Activated CD4-positive, alpha-beta T cell treated with anti-CD3 and anti-CD28 coated beads for 24 hours (primary cell): ENCODE results near the gene PPP1CB.

Source experiments
- DNase-seq, 2 donors: peaks; one replicate each; pipeline ENCODE4 v3.0.0-alpha.2; 2020; ENCODE audit warnings: low read depth in 2 of 2

PPP1CB gene

DNA sequence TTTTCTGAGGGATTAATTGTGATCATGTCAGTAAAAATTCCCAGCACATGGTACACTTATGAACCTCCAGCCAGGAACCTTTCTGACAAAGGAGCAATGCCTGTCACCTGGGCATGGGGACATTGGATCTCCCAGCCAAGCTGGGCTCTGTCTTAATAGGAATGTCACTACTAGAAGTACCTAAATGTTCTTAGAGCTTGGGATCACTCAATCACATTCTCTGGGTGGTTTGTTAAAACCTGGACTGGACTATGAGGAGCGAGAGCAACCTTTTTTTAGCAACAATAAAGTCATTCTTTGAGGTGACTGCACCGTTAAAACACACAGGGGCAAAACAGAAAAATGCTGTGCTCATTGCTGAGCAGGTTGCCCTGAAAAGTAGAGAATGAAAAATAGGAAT is 6.4 kb upstream of the PPP1CB start:
- DNase-seq = no peak

DNA sequence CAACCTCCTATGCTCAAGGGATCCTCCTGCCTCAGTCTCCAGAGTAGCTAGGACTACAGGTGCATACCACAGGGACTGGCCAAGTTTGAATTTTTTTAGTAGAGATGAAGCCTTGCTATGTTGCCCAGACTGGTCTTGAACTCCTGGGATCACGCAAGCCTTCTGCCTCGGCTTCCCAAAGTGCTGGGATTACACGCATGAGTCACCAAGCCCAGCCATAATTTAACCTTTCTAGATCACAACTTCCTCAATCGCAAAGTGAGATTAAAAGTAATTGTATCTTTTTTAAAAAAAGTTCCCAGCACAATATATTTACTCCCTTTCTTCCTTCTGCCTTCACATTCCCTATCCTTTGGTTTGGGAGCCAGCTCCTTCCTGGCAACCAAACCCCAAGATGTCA is 5.8 kb upstream of the PPP1CB start:
- DNase-seq = no peak

DNA sequence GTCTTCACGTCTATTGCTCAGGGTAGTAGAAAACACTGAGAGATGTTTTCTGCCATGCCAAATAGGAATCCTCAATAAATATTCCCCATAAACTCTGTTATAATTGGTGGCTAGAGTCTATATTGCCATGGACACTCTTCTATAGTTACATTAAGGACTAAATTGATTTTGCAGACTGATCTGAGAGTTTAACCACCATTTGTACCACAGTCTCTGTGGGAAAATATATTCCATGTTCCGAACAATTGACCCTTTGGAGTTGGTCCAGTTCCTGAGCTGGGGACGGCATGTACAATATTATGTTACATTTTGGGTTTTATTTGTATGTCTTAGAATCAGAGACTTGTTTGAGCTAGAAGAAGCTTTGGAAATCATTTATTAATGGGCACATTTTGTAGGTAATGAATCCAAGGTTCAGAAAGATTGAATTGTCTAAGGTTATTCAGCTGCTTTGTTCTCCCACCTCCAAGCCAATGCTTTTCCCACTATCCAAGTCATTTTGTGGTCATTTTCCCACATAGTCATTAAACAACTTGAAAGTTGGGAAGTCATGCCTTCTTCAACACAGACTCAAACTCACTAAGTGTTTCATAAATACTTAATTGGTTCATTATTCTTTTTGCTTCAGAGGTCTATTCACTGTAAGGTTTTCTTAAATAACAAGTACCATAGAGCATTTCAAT is 5.1 kb upstream of the PPP1CB start:
- DNase-seq = no peak

DNA sequence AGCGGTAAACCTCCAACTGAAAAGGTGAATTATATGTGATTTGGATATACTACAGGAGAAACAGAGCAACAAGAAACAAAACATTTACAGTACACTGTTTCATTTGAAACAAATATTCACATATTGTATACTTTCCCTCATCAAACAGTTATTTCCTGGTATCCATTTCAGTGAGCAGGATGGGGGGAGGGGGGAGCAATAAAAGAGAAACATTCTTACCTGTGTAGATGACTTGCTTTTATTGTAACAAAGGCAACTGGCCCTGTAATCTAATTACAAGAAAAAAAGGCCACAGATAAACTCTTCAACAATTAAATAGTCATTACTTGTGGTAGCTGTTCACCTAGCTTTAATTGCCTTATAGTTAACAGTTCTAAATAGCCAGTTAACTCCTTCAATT is 3.9 kb upstream of the PPP1CB start:
- DNase-seq = no peak

- no peak for DNase-seq
These were observed 3.5 kb upstream of the PPP1CB start for GRCh38 chr2:28748176-28748575.

DNA sequence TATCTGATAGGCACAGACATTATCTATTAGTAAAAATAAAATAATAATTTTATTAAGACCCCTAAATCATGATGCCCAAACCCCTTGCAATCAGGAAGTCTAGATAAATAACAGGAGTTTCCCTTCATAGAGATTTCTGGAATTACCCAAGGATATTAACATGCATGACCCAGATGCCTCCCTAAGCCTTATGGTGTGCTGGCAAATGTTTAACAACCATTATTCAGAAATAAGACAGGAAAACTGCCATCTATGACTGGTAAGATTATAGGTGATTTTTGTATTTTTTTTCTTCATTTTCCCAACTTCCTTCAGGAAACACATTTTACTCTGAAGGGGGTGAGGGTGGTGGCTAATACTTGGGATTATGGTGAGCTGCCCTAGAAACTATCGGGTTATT is 2.7 kb upstream of the PPP1CB start:
- no peak for DNase-seq

DNA sequence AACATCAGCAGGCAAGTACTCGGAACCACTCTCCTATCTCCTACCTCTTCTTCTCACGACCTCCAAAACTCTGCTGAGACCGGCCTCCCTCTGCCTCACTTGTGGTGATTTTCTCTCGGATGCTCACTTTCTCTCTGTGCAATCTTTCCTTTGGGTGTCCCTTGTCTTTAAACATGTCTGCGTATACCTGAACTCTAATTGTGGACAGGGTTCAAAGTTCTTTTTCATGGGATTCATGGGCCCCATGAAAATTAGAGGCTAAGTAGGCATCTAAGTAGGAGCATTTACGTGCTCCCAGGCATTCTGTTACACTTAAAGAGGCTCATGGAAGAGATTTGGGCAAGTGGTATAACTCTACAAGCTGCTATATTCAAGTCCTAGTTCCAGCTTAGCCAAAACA is 2.1 kb upstream of the PPP1CB start:
- DNase-seq = no peak

GRCh38 chr2:28750316-28751251 is 1.0 kb upstream of the PPP1CB start:
- no peak for DNase-seq

DNA sequence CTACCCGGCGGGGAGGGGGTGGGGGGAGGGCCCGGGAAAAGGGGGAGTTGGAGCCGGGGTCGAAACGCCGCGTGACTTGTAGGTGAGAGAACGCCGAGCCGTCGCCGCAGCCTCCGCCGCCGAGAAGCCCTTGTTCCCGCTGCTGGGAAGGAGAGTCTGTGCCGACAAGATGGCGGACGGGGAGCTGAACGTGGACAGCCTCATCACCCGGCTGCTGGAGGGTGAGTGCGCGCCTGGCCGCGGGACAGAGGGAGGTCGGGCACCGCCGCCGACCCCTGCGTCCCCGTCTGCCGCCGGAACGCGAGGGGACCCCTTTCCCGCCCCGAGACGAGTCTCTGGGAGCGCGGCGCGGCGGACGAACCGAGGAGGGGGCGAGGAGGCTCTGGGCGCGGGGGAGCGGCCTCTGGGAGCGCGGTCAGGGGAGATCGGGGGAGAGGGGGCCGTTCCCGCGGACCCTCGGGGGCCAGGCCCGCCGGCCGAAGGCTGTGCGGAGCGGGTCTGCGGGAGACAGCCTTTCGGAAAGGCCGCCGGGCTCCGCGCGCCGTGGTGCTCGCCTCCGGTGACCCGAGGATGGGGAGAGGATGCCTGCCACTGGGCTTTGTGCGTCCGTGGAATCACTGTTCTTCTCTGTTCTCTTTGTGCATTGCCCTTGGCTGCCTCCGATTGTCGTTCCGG is 463 bp downstream of the PPP1CB start:
- peak in 1 of 2 donors; percentile 64 for DNase-seq

DNA sequence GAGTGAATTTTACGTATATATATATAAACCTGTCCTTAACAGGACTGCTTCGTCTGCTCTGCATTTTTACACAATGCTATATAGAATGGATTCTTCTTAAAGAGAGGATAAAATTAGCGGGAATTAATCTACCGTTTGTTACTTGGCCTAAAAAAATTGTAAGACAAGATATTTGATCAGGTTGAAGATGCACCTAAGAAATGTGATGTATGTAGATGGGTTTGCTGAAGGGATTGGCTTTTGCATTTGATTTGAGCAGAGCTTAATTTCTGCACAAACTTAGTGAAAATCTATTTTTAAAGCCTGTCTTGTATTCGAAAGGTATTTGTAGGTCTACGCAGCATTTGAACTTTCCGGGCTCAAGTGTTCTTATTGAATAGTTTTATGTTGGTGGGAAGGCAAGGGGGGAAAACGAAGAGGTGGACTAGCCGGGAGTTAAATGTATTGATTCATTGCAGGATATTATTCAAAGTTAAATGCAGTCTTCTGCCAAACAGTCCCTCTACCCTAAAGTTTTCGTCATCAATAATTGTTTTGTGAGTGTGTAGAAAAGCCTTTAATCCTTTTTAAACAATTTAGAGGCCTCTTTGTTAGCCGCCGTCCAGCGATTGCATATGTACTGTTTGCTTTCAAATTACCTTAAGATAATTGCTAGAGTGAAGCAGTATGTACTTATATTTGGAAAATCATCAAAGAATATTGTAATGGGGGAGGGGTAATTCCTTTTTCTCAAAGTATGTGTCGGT is 1.2 kb downstream of the PPP1CB start:
- DNase-seq = no peak

- DNase-seq = no peak
These were observed 2.7 kb downstream of the PPP1CB start for GRCh38 chr2:28754321-28754720.

DNA sequence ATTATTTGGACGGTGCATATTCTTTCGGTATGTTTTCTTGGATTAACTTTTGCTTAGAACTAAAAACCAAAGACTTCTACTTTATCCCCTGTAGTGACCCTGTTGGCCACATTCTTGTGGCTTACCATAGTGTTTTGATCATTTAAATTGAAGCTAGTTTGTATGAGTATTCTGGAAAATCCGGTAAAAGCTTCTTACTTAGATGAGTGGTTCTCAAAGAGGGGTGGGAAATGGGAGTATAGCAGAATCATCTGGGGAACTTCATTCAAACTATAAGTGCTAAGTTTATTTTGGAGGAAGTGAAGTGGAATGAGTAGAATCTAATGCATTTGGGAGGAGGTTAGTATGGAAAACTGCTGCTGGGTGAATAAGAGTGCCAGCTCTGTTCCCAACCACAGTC is 3.8 kb downstream of the PPP1CB start:
- no peak for DNase-seq

GRCh38 chr2:28758459-28758858 is 6.8 kb downstream of the PPP1CB start:
- no peak for DNase-seq

GRCh38 chr2:28761420-28761819 is 9.8 kb downstream of the PPP1CB start:
- no peak for DNase-seq

DNA sequence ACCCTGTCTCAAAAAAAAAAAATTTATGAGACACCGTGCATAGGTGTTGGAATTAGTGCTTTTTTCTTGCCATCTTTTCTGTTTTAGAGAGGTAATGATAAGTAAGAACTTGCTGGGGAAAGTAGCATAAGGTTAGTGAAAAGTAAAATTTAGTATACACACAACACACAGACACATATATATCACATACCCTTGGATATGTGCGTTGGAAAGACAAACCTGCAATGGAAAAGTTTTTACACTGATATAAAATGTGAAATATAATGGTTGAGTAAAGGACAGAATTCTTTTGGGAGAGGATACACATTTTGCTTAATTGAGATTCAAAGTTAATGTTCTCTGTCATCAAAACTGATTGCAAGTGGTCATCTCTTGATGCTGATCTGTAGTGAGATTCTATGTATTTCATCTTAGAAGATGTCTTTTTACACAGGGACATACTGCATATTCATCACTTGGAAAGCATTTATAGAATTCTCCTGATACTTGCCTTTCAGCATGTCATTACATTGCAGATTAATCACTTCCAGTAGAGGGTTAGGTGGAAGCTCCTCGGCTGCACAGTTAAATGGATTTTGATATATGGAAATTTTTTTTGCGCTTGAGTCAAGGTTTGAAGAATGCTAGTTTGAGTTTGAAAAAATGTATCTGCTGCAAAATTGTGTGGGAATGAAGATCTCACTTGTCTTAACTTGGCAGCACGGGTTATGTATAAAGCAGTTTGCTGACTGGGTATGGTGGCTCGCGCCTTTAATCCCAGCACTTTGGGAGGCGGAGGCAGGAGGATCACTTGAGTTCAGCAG is 13.5 kb downstream of the PPP1CB start:
- DNase-seq = no peak

DNA sequence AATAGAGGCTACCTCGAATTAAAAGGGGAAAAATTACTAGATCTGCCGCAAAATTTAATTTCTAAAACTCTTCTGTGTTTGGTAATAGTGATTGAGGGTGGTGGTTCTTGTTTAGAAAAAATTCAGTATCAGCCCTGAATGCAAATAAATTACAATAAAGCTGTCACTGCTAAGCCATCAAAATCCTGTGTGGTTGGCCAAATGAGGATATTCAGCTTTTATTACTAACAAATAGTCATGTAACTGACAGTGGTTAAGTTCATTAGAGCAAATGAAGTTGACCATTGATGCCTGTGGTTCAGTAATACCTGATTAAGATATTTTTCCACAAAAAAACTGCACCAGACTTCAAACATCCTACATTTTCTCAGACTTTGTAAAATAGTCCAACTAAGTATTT is 14.4 kb downstream of the PPP1CB start:
- DNase-seq = no peak

DNA sequence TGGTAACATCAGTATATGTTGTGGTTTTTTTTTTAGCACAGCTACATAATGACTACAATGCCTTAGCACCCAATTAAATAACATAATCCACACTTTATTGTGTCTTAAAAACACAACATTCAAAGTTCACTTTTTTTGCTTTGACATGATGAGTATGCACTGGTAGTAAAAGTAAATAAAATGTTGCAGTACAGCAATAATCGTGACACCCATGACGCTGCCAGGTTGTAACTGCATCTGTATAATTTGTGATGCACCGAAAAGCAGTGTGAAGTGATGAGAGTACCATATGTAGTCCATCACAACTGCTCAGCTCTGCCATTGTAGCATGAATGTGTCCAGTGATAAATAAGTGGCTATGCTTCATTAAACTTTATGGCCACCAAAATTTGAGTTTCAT is 15.7 kb downstream of the PPP1CB start:
- no peak for DNase-seq

DNA sequence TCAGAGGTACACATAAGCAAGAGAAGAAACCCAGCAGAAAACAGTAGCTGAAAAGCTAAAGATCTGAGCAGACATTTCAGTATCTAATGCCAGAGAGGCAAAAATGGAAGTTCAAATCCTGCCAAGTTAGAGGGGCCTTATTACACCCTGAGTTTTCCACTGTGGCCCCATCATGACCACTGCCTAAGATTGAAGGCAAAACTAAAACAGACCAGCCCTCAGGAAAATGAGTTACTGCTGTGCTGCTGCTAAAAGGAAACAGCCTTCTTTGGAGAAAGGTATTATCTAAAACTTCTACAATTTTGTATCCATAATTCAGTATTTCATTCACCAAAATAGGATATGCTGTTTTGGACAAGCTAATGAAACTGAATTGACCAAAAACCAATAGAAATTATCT is 16.8 kb downstream of the PPP1CB start:
- DNase-seq = no peak

GRCh38 chr2:28768952-28769351 is 17.3 kb downstream of the PPP1CB start:
- DNase-seq = no peak

- no peak for DNase-seq
These were observed 20.7 kb downstream of the PPP1CB start for GRCh38 chr2:28772351-28772750.

DNA sequence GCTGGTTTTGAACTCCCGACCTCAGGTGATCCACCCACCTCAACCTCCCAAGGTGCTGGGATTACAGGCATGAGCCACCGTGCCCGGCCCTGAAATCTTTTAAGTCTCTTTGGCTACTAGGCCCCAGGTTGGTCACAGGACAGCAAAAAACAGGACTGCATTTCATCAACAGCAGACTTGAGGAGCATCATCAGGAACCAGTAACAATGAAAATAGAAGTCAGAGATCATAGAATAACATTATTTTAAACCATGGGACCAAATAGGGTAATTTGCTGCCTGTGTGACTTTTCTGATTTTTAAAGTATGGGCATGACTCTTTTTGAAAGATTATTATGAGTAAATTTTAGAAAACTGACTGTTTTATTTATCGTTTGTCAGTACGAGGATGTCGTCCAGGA is 24.8 kb downstream of the PPP1CB start:
- DNase-seq = no peak
